ENCODE results near the gene GREB1L.
"Not testable (repeated sequence)": the region's sequence is repeated elsewhere in the genome, so short reads cannot be mapped to it uniquely, and the experiment has no call there.

Gene GREB1L

GRCh38 chr18:21242141-21242779 lies at the start of gene GREB1L:
GREB1L (plus strand) TSS chr18:21242232; CDS start chr18:21383519, 141,287 bp downstream.
- peak; percentile 65 for DNase-seq

- no peak for DNase-seq
These were observed 49.8 kb upstream of the GREB1L start for GRCh38 chr18:21192308-21192624.

GRCh38 chr18:21194871-21195771 lies 46.9 kb upstream of the GREB1L start:
- no peak for DNase-seq

GRCh38 chr18:21196426-21196825 lies 45.6 kb upstream of the GREB1L start:
- no peak for DNase-seq

GRCh38 chr18:21203126-21203525 lies 38.9 kb upstream of the GREB1L start:
- no peak for DNase-seq

GRCh38 chr18:21203542-21204241 lies 38.3 kb upstream of the GREB1L start:
- DNase-seq, result no peak

GRCh38 chr18:21205695-21206094 lies 36.3 kb upstream of the GREB1L start:
- DNase-seq, result no peak

GRCh38 chr18:21210278-21210677 lies 31.8 kb upstream of the GREB1L start:
- no peak for DNase-seq

GRCh38 chr18:21210784-21211183 lies 31.2 kb upstream of the GREB1L start:
- no peak for DNase-seq

GRCh38 chr18:21214409-21214808 lies 27.6 kb upstream of the GREB1L start:
- not testable (repeated sequence) for DNase-seq

- no peak for DNase-seq
These were observed 26.5 kb upstream of the GREB1L start for GRCh38 chr18:21215490-21215889.

- DNase-seq, result no peak
These were observed 23.2 kb upstream of the GREB1L start for GRCh38 chr18:21218862-21219261.

- no peak for DNase-seq
These were observed 11.6 kb upstream of the GREB1L start for GRCh38 chr18:21230436-21230835.

- DNase-seq, result peak; percentile 3
These were observed 557 bp upstream of the GREB1L start for GRCh38 chr18:21241301-21242048.

GRCh38 chr18:21242780-21243401 lies 859 bp downstream of the GREB1L start:
- DNase-seq, result peak; percentile 5

- no peak for DNase-seq
These were observed 12.5 kb downstream of the GREB1L start for GRCh38 chr18:21254576-21254975.

GRCh38 chr18:21255211-21255610 lies 13.2 kb downstream of the GREB1L start:
- no peak for DNase-seq

GRCh38 chr18:21257386-21257785 lies 15.4 kb downstream of the GREB1L start:
- no peak for DNase-seq

- DNase-seq, result no peak
These were observed 18.6 kb downstream of the GREB1L start for GRCh38 chr18:21260621-21261020.

GRCh38 chr18:21261352-21261751 lies 19.3 kb downstream of the GREB1L start:
- DNase-seq, result no peak

GRCh38 chr18:21262244-21262643 lies 20.2 kb downstream of the GREB1L start:
- no peak for DNase-seq

- DNase-seq, result no peak
These were observed 20.9 kb downstream of the GREB1L start for GRCh38 chr18:21262979-21263378.

GRCh38 chr18:21264651-21265050 lies 22.6 kb downstream of the GREB1L start:
- DNase-seq, result no peak
